HUES64 (cell line): ENCODE results near the gene DOCK11.

ENCODE experiments used
- H3K27ac ChIP-seq: 2 replicates; pipeline ENCODE4 v1.7.0; 2013; ENCODE audit warnings: low read depth, low read length, inconsistent platforms
- H3K27me3 ChIP-seq: 2 replicates; pipeline ENCODE4 v1.6.1; 2013; ENCODE audit warnings: mild to moderate bottlenecking, low read length; ENCODE audit not compliant: insufficient read depth
- H3K36me3 ChIP-seq: 2 replicates; pipeline ENCODE4 v1.6.1; 2013; ENCODE audit warnings: mild to moderate bottlenecking, low read length; ENCODE audit not compliant: insufficient read depth
- H3K4me1 ChIP-seq: 2 replicates; pipeline ENCODE4 v1.6.1; 2013; ENCODE audit warnings: mild to moderate bottlenecking, low read length, moderate library complexity; ENCODE audit not compliant: insufficient read depth
- H3K4me3 ChIP-seq: 2 replicates; pipeline ENCODE4 v1.5.1; 2013; ENCODE audit warnings: mild to moderate bottlenecking, low read length, moderate library complexity
- H3K9ac ChIP-seq: 2 replicates; pipeline ENCODE4 v1.6.1; 2013; ENCODE audit warnings: mild to moderate bottlenecking, low read depth, low read length
- H3K9me3 ChIP-seq: 2 replicates; pipeline ENCODE4 v1.6.1; 2013; ENCODE audit warnings: low read depth, low read length; ENCODE audit not compliant: insufficient read depth
- WGBS: fragments of 150-250, 120-280 bp; methylation state at CpG from one replicate; pipeline ENCODE4 v1.1.7; 2013; ENCODE audit warnings: missing lambda C conversion rate; 5-methylcytosine and 5-hydroxymethylcytosine counted together

Gene DOCK11

DNA sequence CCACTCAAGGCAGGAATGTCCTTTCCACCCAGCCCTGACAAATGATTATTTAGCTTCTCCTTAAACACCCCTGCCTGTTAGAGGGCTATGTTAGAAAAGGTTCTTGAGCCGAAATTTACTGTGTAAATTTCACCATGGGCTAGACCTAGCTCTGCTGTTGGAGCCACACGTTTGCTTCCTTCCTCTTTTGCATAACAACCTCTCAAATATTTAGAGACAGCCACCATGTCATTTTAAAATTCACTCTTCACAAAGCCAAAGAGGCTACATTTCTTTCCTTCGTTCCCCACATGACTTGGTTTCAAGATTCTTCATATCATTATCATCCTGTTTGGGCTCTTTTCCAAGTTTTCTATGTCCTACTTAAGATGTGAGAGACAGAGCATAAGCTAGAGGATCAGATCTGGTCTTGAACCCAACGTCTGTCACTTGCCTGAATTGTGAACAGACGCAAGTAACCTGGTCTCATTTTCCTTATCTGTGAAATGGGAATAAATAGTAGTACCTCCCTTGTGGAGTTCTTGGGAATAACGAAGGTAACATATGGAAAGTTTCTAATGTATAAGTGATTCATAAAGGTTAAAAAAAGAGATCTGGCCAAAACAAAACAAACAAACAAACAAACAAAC is 6.7 kb downstream of the DOCK11 start:
- H3K4me1 ChIP-seq: peaks cover 23% of the 10 kb centered on the region
- no peak overlapping the region for H3K4me3 ChIP-seq
- no peak overlapping the region for H3K9ac ChIP-seq
- H3K27me3 ChIP-seq: peaks cover 12% of the 10 kb centered on the region
- no peaks in the 10 kb centered on the region for H3K36me3 ChIP-seq
- no peak overlapping the region for H3K27ac ChIP-seq
- H3K9me3 ChIP-seq: no peaks in the 10 kb centered on the region
- WGBS: 79% methylated on average over 5 of the region's 6 CpGs

DNA sequence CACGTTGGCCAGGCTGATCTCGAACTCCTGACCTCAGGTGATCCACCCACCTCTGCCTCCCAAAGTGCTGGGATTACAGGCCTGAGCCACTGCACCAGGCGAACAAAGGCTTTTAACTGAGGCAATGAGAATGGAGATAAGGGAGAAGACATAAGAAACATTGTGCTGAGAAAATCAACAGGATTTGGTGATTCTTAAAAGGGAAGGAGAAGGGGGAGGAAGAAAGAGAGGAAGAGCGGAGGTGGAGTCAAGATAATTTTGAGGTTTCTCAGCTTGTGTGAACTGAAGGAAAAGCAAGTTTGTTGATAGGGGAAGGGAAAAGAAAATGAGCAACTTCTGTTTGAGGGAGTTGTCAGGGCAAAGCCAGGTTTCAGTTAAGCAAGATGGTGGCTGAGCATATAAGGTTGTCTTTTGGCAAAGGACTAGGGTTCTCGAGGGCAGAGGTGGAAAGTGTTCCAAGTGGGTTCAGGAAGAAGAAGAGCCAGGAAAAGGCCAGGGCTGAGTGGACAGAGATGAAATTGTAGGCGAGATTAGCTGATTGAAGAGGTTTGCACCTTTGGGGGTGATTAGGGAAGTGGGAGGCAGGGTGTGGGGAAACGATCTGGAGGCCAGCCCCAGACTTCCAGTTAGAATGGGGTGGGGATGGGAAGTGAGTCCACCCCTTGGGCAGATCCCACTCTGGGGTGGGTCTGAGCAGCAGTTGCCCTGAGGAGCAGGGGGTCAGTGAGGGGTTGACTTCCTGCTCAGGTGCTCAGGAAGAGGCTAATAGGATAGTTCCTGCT is 7.8 kb downstream of the DOCK11 start:
- no peaks in the 10 kb centered on the region for H3K36me3 ChIP-seq
- 87% methylated on average over 7 of the region's 7 CpGs for whole genome bisulfite sequencing
- no peak overlapping the region for H3K9ac ChIP-seq
- H3K9me3 ChIP-seq: no peaks in the 10 kb centered on the region
- H3K27me3 ChIP-seq: peaks cover under 1% of the 10 kb centered on the region; the same call in 1 of the 2 replicates
- H3K4me1 ChIP-seq: peaks cover 11% of the 10 kb centered on the region
- no peak overlapping the region for H3K27ac ChIP-seq
- no peak overlapping the region for H3K4me3 ChIP-seq

DNA sequence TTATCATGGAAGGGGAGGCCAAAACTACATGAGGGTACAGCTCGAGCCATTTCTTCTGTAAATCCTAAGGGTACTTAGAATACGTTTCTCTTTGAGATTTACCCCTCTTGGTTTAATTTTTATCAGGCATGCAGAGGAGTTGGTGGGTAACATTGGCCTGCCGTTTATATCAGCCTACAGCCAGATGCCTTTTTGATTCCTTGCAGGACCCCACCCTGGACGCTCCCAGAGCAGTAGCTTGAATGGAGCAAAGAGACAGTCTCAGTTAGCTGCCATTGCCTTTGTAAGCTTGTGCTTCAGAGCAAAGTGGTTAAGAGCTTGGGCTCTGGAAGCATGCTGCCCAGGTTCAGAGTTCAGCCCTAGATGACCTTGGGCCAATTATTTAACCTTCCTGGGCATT is 9.0 kb downstream of the DOCK11 start:
- peaks cover 2% of the 10 kb centered on the region for H3K4me1 ChIP-seq
- WGBS: 94% methylated on average over 4 of the region's 4 CpGs
- no peak overlapping the region for H3K27ac ChIP-seq
- no peaks in the 10 kb centered on the region for H3K9me3 ChIP-seq
- no peaks in the 10 kb centered on the region for H3K27me3 ChIP-seq
- no peaks in the 10 kb centered on the region for H3K36me3 ChIP-seq
- H3K9ac ChIP-seq: no peak overlapping the region
- no peak overlapping the region for H3K4me3 ChIP-seq

DNA sequence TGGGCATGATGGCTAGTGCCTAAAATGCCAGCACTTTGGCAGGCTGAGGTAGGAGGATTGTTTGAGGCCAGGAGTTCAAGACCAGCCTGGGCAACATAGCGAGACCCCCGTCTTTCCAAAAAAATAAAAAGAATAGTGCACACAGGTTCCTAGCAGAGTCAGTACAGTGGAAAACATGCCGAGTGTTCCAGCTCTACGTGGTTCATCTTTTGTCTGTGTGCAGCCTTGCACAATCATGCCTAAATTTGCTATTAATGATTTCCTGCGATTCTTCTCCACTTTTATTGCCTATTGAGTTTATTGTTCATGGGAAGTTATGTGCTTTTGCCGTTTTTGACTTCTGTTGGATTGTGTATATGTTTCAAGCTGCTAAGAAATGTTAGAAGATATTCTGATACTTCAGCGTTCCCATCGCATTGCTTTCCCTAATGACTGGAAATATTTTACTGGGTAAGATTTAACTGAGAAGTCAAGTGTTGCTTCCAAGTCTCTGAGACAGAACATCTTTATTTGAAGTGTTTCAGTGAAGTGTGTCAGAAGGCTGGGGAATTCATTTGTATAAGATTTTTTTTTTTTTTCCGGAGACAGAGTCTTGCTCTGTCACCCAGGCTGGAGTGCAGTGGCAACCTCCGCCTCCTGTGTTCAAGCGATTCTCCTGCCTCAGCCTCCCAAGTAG is 11.3 kb downstream of the DOCK11 start:
- no peaks in the 10 kb centered on the region for H3K9me3 ChIP-seq
- no peaks in the 10 kb centered on the region for H3K4me1 ChIP-seq
- 89% methylated on average over 11 of the region's 11 CpGs for WGBS
- no peaks in the 10 kb centered on the region for H3K27me3 ChIP-seq
- H3K4me3 ChIP-seq: no peak overlapping the region
- no peak overlapping the region for H3K9ac ChIP-seq
- no peak overlapping the region for H3K27ac ChIP-seq
- H3K36me3 ChIP-seq: no peaks in the 10 kb centered on the region

DNA sequence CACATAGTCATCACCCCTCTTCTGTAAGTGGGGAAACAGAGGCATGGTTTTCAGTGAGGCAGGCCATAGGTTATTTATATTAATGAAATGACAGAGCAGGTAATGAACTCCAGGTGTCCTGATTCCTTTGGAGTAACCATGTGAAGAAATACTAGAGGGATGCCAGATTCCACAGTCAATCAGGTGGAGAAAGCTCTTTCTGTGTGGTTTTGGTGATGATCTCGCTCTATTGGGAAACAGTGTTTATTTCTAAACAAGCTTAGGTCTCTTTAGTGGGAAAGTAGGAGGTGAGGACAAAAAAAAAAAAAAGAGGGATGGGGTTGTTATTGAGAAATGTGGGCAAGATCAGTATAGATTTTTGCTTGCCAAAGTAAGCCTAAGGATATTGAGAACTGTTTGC is 12.2 kb downstream of the DOCK11 start:
- no peak overlapping the region for H3K4me3 ChIP-seq
- no peaks in the 10 kb centered on the region for H3K27me3 ChIP-seq
- H3K4me1 ChIP-seq: no peaks in the 10 kb centered on the region
- no peaks in the 10 kb centered on the region for H3K9me3 ChIP-seq
- no peak overlapping the region for H3K9ac ChIP-seq
- no peak overlapping the region for H3K27ac ChIP-seq
- WGBS: 96% methylated on average over 1 of the region's 1 CpG
- no peaks in the 10 kb centered on the region for H3K36me3 ChIP-seq

DNA sequence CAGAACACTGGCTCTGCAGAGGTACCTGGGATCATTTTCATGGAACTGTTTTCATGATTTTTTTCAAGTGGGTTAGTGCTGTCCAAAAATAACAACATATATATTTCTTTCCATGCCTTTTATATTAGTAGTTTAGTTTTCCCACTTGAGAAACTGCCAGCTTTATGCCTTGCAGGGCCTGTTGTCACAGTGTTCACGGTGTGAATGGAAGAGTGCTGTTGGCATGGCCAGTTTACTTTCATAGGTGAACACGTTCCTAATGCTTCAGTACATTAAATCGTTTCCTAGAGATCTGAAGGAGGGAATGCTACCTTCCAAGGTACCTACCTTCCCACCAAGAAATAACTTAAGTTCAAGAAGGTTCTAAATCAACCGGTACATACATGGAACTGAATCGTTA is 12.6 kb downstream of the DOCK11 start:
- Histone ChIP-seq H3K27ac (no peak overlapping the region), H3K9me3 (no peaks in the 10 kb centered on the region), H3K4me3 (no peak overlapping the region), H3K36me3 (no peaks in the 10 kb centered on the region), H3K4me1 (no peaks in the 10 kb centered on the region), H3K9ac (no peak overlapping the region), H3K27me3 (no peaks in the 10 kb centered on the region)
- WGBS: 90% methylated on average over 5 of the region's 5 CpGs

DNA sequence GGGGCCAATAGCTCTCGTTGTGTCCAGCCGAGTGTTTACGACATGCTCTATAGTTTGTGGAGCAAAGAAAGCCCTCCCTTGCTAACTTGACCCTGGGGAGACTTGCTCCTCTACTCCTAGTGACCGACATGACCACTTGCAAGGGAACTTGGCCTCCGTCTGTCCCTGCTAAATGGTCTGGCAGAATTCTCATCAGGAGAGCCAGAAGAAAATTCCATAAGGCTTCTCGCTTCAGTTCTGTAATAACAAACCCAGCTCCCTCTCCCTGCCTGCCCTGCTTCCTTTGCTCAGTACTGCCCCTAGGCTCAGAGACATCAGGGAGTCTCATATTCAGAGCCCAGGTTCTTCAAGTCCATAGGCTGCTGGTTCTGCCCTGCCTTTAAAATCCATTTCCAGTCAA is 13.0 kb downstream of the DOCK11 start:
- H3K27ac ChIP-seq: no peak overlapping the region
- no peak overlapping the region for H3K4me3 ChIP-seq
- H3K9me3 ChIP-seq: no peaks in the 10 kb centered on the region
- no peaks in the 10 kb centered on the region for H3K27me3 ChIP-seq
- no peaks in the 10 kb centered on the region for H3K36me3 ChIP-seq
- 92% methylated on average over 6 of the region's 6 CpGs for WGBS
- no peak overlapping the region for H3K9ac ChIP-seq
- no peaks in the 10 kb centered on the region for H3K4me1 ChIP-seq

DNA sequence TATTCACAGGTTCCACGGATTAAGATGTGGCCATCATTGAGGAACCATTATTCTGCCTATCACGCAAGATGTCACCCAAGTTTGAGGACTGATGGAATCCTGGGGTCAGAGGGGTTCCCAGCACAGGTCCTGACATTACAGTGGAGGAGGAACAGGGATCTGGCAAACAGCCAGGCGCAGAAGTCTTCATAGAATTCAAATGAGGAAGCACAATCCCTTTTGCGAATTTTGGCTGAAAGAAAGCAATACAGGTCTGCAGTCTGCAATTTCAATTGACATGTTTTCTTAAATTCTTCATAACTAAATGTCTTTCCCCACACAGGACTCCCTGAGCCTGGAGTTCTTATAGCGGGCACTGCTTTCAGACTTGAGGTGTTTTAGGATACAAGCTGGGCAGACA is 14.5 kb downstream of the DOCK11 start:
- no peaks in the 10 kb centered on the region for H3K9me3 ChIP-seq
- H3K4me1 ChIP-seq: no peaks in the 10 kb centered on the region
- WGBS: 77% methylated on average over 5 of the region's 5 CpGs
- no peak overlapping the region for H3K4me3 ChIP-seq
- no peak overlapping the region for H3K9ac ChIP-seq
- no peaks in the 10 kb centered on the region for H3K36me3 ChIP-seq
- H3K27ac ChIP-seq: no peak overlapping the region
- H3K27me3 ChIP-seq: no peaks in the 10 kb centered on the region

DNA sequence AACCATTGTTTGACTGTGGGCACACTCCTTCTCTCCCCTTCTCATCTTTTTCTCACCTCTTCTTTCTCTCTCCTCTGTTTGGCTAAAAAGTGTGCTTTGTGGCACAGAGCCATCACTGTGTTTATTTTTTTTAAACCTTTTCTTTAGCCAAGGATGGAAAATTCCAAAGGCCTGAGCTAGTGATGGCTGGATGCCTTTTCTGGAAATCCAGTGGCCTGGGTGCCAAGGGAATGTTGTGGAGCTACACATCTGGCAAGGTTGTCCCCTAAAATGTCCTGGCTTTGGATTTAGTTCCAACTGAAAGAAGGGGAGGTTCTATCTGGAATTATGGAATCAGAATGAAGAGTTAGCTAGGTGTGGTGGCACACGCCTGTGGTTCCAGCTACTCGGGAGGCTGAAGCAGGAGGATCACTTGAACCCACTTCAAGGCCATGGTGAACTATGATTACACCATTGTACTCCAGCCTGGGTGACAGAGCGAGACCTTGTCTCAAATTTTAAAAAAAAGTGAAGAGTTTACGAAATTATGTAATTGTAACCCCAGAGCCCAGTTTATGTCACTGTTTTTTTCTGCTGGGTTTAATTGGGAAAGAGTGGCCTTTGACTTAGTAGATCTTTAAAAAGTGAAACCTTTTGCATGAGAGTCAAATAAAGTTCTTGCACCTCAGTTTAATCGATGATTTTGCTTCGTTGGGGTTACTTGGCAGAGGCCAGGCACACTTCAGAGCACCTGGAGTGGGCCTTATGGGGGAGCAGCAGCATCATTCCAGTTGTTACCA is 17.7 kb downstream of the DOCK11 start:
- no peaks in the 10 kb centered on the region for H3K9me3 ChIP-seq
- no peak overlapping the region for H3K9ac ChIP-seq
- no peak overlapping the region for H3K4me3 ChIP-seq
- no peak overlapping the region for H3K27ac ChIP-seq
- H3K36me3 ChIP-seq: no peaks in the 10 kb centered on the region
- no peaks in the 10 kb centered on the region for H3K27me3 ChIP-seq
- H3K4me1 ChIP-seq: no peaks in the 10 kb centered on the region
- WGBS: 93% methylated on average over 6 of the region's 6 CpGs

DNA sequence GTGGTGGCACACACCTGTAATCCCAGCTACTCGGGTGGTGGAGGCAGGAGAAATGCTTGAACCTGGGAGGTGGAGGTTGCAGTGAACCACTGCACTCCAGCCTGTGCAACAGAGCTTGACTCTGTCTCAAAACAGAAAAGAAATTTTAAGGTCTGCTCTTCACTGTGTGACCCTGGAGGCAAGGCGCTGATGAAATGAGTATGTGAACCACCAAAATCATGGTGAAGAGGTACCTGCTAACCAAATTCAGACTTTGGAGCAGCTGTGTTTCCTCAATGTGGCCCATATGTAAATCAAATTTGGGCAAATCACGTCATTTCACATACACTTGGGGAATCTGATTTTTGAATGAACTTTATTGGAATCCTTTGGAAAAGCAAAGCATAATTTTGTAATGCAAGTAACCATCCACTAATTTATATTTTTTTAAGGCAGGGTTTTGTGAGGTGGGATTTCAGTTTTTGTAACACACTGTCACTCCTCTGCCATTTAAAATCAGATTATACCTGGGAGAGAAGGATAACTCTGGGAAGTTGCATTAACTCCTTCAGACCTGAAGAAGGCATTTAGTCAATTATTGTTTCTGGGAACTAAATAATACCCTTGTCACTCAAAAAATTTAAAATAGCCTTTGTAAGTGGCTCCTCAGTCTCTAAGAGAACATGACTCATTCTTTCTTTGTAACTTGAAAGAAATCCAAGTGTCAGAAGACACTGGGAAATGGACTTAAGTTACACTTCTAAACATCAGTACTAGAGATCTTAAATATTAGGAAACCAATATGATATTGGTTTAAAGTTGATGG is 24.0 kb downstream of the DOCK11 start:
- Histone ChIP-seq H3K27me3 (no peaks in the 10 kb centered on the region), H3K9ac (no peak overlapping the region), H3K27ac (no peak overlapping the region), H3K36me3 (no peaks in the 10 kb centered on the region), H3K4me1 (no peaks in the 10 kb centered on the region; the same call in 1 of the 2 replicates), H3K4me3 (no peak overlapping the region), H3K9me3 (no peaks in the 10 kb centered on the region)
- WGBS: 94% methylated on average over 2 of the region's 3 CpGs
